ENCODE data around the gene PDCD4. TPM values are rescaled to one million over a fixed set of nuclear protein-coding genes. Genes with fewer than 3 reads are reported as not detected.

Gene PDCD4
- total and polyA plus RNA-seq, 10 of the 15 experiments (the other 5 are each of a cell fraction or from before 2014, with no cell fraction given), result 101 to 372 (median 171) TPM

- TF ChIP-seq GABPA (IDR thresholded peaks at IDR 0.05; ENCODE audit: low read depth), result no peak
Measured at GRCh38 chr10:110916554-110917346, 45.0 kb downstream of the PDCD4 start (continued).

- Histone ChIP-seq H2AFZ (ENCODE audit: control insufficient read depth, low read depth, low read length) (peak overlapping the region; percentile 59), H3K27ac (ENCODE audit: control insufficient read depth, insufficient read depth) (peak overlapping the region; percentile 96), H4K20me1 (ENCODE audit: control insufficient read depth, insufficient read depth) (no peaks in the 10 kb centered on the region), H3K27me3 (replicated peaks in 1 of 2; ENCODE audit: control insufficient read depth in 2 of 2, insufficient read depth in 2 of 2, low read length in 1 of 2) (no peaks in the 10 kb centered on the region), H3K4me1 (ENCODE audit: control insufficient read depth, insufficient read depth, low read length) (peaks cover 7% of the 10 kb centered on the region; the same call in 1 of the 2 replicates), H3K79me2 (ENCODE audit: control insufficient read depth, insufficient read depth, low read length) (peaks cover 44% of the 10 kb centered on the region), H3K4me3 (peak overlapping the region; percentile 65), H3K4me2 (ENCODE audit: control insufficient read depth, insufficient read depth) (peak overlapping the region; percentile 43; the same call in 1 of the 2 replicates), H3K9me3 (replicated peaks; ENCODE audit: control insufficient read depth, insufficient read depth, low read length) (no peaks in the 10 kb centered on the region), H3K9ac (ENCODE audit: control insufficient read depth, insufficient read depth, low read length) (peak overlapping the region; percentile 82), H3K36me3 (ENCODE audit: control insufficient read depth in 2 of 2, insufficient read depth in 2 of 2, low read length in 1 of 2) (no peaks in the 10 kb centered on the region)
- ChIA-PET SMC1A (ENCODE audit: uncharacterized antibody, unreplicated experiment) (interaction anchor here (1.0 to 6.4 kb wide), 27 partner anchors 9 to 613 kb away, joined by 3 to 48 read pairs (median 6); partner anchors contain the start of gene PDCD4), POLR2A (interaction anchor here (0.6 to 3.3 kb wide), 22 partner anchors 8 to 308 kb away, joined by 3 to 19 read pairs (median 5); no protein-coding TSS in a partner anchor), CTCF (interaction anchor here (1.1 to 4.1 kb wide), 7 partner anchors 22 to 303 kb away, joined by 3 to 27 read pairs (median 3); no protein-coding TSS in a partner anchor), RAD21 (ENCODE audit: unreplicated experiment) (interaction anchor here (0.8 to 4.5 kb wide), 32 partner anchors 8 to 681 kb away, joined by 3 to 33 read pairs (median 6); partner anchors contain the start of gene PDCD4)
- in situ Hi-C loops (cut with MboI) (no loop called here), intact Hi-C loops (cut with micrococcal nuclease; ENCODE audit: unreplicated experiment) (loop anchor here (2.0 kb wide), 2 partner anchors 39 to 53 kb away; no protein-coding TSS in a partner anchor)
- 2% methylated on average over 14 of the region's 15 CpGs for WGBS (ENCODE audit: insufficient coverage, insufficient replicate concordance, low lambda C conversion rate, missing lambda C conversion rate)
- FAIRE-seq (peak; percentile 72), ATAC-seq (no peak), DNase-seq (ENCODE audit: low read depth, low spot score) (peak; percentile 63)
- no TSS peak for BruUV-seq (replicated peaks)
- TF ChIP-seq EGR1 (IDR thresholded peaks at IDR 0.05; ENCODE audit: borderline replicate concordance in 1 of 2, low read depth in 2 of 2, low read length in 2 of 2), result peak in 1 of 2 experiments; percentile 1; a peak in 1 of 3 replicates
- no peak for TF ChIP-seq E4F1 (IDR thresholded peaks at IDR 0.05; ENCODE audit: borderline replicate concordance, partially characterized antibody)
- no peak for TF ChIP-seq USF1 (IDR thresholded peaks at IDR 0.05; ENCODE audit: borderline replicate concordance, extremely low read length, insufficient read depth, low read depth, low read length)
Measured at GRCh38 chr10:110918269-110918642, 46.5 kb downstream of the PDCD4 start.

All from GM12878 (cell line).